Measurements from ENCODE around the gene RFFL. TPM values are rescaled to one million over a fixed set of nuclear protein-coding genes. Genes with fewer than 3 reads are reported as not detected.

The RFFL gene
- total RNA-seq, 1 experiment from 2014 or later = 30.3 TPM

- Mint-ChIP-seq H3K9me3 (no peaks in the 10 kb centered on the region), H3K27ac (no peak overlapping the region), H3K4me3 (no peak overlapping the region), H3K36me3 (peaks cover 87% of the 10 kb centered on the region), H3K4me1 (no peaks in the 10 kb centered on the region), H3K27me3 (ENCODE audit: low read depth) (no peaks in the 10 kb centered on the region)
- no peak for ATAC-seq
- no peak for DNase-seq (ENCODE audit: low spot score)
- no peak for TF ChIP-seq E2F4 (CRISPR knock-in tag; IDR thresholded peaks at IDR 0.05; ENCODE audit: borderline replicate concordance, low read depth)
- TF ChIP-seq ZNF138 (CRISPR knock-in tag; conservative IDR thresholded peaks at IDR 0.05) = no peak
- no peak for TF ChIP-seq FOXK1 (CRISPR knock-in tag; IDR thresholded peaks at IDR 0.05)
- no peak for TF ChIP-seq ZBTB43 (CRISPR knock-in tag; IDR thresholded peaks at IDR 0.05)
- TF ChIP-seq E2F5 (CRISPR knock-in tag; IDR thresholded peaks at IDR 0.05) = no peak
- ChIA-PET POLR2A (no interaction called here), CTCF (interaction anchor here (2.4 kb wide), 1 partner anchor 90 kb away, joined by 7 read pairs; no protein-coding TSS in a partner anchor)
These were observed 64.1 kb downstream of the RFFL start for GRCh38 chr17:34999456-34999855.

GRCh38 chr17:34998205-34998604 lies 65.3 kb downstream of the RFFL start:
- TF ChIP-seq ATF3 (CRISPR knock-in tag; conservative IDR thresholded peaks at IDR 0.05) (no peak), CTCF (IDR thresholded peaks at IDR 0.05) (peak; percentile 41)
- Mint-ChIP-seq H3K27ac (no peak overlapping the region), H3K36me3 (peaks cover 87% of the 10 kb centered on the region), H3K27me3 (ENCODE audit: low read depth) (no peaks in the 10 kb centered on the region), H3K4me1 (no peaks in the 10 kb centered on the region), H3K4me3 (no peak overlapping the region), H3K9me3 (no peaks in the 10 kb centered on the region)
- peak; percentile 96 for ATAC-seq
- POLR2A ChIA-PET = no interaction called here
- CTCF ChIA-PET = interaction anchor here (1.2 to 2.4 kb wide), 3 partner anchors 91 to 127 kb away, joined by 3 to 7 read pairs (median 5); partner anchors contain the start of gene RAD51D
- DNase-seq (ENCODE audit: low spot score) = peak; percentile 79

GRCh38 chr17:34997355-34997862 lies 66.1 kb downstream of the RFFL start:
- TF ChIP-seq NR1H2 (CRISPR knock-in tag; IDR thresholded peaks at IDR 0.05) = no peak
- ATAC-seq = no peak
- ChIA-PET POLR2A (no interaction called here), CTCF (interaction anchor here (1.2 to 1.3 kb wide), 2 partner anchors 122 to 127 kb away, joined by 3 to 5 read pairs; partner anchors contain the start of gene RAD51D)
- peaks cover 89% of the 10 kb centered on the region for H3K36me3 Mint-ChIP-seq
- no peak overlapping the region for H3K27ac Mint-ChIP-seq
- no peak overlapping the region for H3K4me3 Mint-ChIP-seq
- no peaks in the 10 kb centered on the region for H3K27me3 Mint-ChIP-seq (ENCODE audit: low read depth)
- DNase-seq (ENCODE audit: low spot score) = no peak
- H3K4me1 Mint-ChIP-seq = no peaks in the 10 kb centered on the region
- H3K9me3 Mint-ChIP-seq = no peaks in the 10 kb centered on the region

GRCh38 chr17:34996422-34997285 lies 66.9 kb downstream of the RFFL start:
- Mint-ChIP-seq H3K27ac (no peak overlapping the region), H3K27me3 (ENCODE audit: low read depth) (no peaks in the 10 kb centered on the region), H3K4me3 (no peak overlapping the region), H3K9me3 (no peaks in the 10 kb centered on the region), H3K36me3 (peaks cover 91% of the 10 kb centered on the region), H3K4me1 (no peaks in the 10 kb centered on the region)
- DNase-seq (ENCODE audit: low spot score) (no peak), ATAC-seq (no peak)
- ChIA-PET POLR2A (no interaction called here), CTCF (interaction anchor here (1.2 to 1.3 kb wide), 2 partner anchors 123 to 128 kb away, joined by 3 to 5 read pairs; partner anchors contain the start of gene RAD51D)
- TF ChIP-seq CBFB (CRISPR knock-in tag; IDR thresholded peaks at IDR 0.05; ENCODE audit: low read depth) (no peak), ZNF416 (CRISPR knock-in tag; IDR thresholded peaks at IDR 0.05) (no peak), EMX1 (CRISPR knock-in tag; IDR thresholded peaks at IDR 0.05) (no peak), PRRX2 (CRISPR knock-in tag; IDR thresholded peaks at IDR 0.05) (no peak), ZSCAN18 (CRISPR knock-in tag; IDR thresholded peaks at IDR 0.05) (no peak), PRDM15 (CRISPR knock-in tag; IDR thresholded peaks at IDR 0.05) (no peak), FOXK1 (CRISPR knock-in tag; IDR thresholded peaks at IDR 0.05) (no peak), SP1 (CRISPR knock-in tag; conservative IDR thresholded peaks at IDR 0.05) (no peak)

Data from WTC11 (cell line).